ENCODE measurements around the gene INSIG1.

Gene INSIG1

DNA sequence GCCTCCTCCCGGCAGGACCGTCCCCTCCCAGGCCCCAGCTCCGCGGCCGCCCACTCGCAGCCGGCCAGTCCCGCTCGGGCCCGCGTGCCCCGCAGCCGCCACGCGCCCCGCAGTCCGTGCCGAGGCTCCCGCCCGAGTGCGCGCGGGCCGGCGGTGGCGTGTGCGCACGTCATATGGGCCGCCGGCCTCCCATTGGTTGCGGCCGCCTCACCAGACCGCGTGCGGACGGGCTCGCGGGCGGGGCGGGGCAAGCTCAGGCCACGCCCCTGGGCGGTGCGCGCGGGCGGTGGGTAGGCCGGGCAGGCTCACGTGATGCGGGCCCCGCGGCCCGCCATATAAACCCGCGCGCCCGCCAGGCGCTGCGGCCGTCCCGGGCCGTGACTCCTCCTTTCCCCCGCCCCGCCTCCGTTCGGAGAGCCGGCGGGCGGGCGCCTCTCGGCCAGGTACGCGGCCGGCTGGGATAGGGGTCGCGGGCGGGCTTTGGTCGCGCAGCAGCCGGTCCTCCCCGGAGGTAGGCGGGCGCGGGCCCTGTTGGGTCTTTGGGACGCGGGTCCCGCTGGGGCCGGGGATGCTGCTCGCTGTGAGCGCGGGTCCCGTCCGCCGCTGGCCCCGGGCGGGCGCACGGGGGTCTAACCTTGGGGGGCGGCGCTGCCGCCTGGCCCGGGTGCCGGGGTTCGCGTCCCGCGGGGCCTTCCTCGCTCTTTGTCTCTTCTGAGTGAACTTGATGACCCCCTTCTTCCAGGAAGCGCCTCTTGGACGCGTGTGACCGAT lies at the start of gene INSIG1:
INSIG1 (plus strand) TSS at position 362 of the 771 bp plus-strand sequence; CDS start at position 770, 408 bp downstream.
- peak; percentile 79 to 92 (median 84) for DNase-seq

DNA sequence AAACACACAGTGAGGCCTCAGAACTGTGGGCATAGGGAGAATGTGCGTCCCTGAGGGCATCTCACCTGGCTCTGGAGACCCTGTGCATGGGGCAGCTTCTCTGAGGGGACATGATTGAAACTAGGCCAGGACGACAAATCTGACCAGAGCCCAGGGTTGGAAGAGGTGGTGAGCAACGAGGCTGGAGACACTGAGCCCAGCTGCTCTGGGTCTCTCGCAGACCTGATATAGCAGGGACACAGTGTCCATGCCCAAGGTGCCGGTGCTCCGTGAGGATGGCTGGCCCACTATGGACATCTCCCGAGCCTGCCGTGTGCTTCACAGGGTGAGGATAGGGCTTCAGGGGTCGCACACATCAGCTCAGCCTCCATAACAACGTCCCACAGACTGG lies 49.3 kb upstream of the INSIG1 start:
- no peak for DNase-seq

DNA sequence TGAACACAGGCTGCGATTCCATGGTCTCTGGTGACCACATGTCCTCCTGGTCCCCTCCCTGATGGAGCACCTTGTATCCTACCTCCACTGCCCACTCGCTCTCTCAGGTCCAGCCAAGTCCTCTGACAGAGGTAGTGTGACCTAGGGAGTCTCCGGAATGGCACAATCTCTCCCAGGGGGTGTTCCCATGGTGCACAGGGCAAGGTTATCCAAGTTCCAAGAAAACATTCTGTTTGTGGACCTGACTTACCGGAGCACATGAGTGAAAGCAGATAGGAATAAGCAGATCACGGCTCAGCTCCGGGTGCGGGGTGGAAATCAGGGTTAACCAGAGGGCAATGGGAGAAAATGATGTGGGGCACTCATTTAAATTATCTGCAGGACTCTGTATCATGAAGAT lies 45.8 kb upstream of the INSIG1 start:
- no peak for DNase-seq

DNA sequence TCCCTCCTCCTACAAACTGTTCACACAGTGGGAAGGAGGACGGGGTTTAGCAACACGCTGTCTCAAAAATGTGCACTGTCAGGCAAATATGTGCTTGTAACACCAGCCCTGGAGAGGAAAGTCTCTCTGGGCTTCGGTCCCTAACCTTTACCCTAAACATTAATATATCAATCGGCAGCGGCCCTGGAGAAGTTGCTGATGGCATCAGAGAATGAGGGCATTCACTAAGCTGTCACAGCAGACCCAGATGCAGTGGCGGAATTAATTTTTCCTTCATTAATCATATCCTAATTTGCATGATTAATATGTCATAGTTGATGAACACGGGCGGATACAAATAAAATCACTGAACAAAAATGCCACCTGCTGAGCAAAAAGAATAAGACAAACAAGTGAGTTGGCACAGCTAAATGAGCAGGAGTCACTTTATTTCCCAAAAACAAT lies 45.2 kb upstream of the INSIG1 start:
- no peak for DNase-seq

DNA sequence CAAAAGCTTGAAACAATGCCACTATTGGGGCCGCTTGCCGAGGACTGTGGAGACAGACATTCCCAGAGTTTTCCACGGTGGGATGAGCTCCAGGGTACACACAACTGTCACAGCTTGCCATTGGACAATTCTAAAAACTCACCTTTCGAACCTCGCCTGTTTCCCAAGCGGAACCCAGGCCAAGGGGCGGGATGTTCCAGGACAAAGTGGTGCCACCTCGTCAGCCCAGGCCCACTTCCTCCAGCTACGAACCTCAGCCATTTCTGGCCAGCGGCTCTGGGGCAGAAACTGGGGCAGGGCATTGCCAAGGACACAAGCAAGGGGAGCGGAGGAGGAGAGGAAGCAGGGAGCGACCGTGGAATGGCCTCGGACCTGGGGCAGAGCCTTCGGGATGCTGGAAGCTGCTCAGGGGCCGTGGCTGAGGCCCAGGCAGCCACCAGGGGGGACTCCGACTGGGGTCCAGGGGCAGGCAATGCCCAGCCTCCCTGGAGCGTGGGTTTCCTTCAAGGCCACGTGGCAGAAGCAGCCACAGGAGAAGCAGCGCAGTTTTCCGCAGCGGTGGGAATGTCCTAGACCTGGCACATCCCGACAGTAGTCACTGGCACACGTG lies 44.7 kb upstream of the INSIG1 start:
- DNase-seq = no peak

DNA sequence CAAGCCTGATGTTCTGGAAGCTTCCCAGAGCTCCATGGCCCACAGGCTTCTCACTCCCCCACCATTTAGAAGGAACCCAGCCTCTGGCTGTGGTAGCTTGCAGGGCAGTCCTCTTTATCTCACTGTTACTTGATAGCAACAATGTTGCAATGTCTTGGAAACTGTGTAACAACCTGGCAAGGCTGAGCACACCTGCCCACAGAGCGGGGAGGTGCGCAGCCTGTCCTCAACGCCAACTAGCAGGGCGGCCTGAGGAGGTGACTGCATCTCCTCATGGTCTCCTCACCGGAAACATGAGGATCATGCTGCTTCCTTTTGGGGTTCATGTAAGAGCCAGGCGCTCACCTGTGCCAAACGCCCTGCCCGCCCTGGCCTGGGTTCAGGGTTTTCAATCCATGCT lies 43.7 kb upstream of the INSIG1 start:
- no peak for DNase-seq

DNA sequence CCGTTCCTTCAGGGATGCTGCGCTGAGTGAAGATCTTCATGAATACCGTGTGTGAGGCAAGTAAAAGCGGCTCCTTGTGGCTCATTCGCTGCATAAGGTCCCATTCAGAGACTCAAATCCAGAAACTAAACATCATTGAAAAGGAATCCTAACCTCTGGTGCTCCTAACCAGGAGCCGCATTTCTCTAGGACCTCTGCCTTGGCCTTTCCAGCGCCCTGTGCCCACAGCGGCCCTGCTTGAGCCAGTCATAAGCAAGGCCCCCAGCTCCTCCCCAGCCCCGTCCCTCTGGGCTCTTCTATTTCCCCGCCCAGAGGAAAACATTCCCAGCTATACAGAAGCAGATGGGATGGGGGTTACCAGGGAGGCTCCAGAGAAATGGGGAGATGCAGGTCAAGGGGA lies 42.6 kb upstream of the INSIG1 start:
- DNase-seq = no peak

DNA sequence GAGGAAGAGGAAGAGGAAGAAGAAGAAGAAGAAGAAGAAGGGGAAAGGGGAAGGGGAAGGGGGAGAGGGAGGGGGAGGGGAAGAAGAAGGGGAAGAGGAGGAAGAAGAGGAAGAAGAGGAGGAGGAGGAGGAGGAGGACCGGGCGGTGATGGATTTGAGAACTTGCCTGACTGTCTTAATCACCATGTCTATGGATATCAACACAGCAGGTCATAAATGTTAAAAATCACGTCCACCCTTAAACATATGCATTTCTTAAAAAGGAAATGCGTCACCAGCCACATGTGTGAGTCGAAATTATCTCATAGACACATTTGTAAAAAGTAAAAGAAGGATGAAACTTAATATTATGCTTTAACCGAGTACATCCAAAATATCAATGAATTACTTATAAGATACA lies 42.1 kb upstream of the INSIG1 start:
- DNase-seq = no peak

DNA sequence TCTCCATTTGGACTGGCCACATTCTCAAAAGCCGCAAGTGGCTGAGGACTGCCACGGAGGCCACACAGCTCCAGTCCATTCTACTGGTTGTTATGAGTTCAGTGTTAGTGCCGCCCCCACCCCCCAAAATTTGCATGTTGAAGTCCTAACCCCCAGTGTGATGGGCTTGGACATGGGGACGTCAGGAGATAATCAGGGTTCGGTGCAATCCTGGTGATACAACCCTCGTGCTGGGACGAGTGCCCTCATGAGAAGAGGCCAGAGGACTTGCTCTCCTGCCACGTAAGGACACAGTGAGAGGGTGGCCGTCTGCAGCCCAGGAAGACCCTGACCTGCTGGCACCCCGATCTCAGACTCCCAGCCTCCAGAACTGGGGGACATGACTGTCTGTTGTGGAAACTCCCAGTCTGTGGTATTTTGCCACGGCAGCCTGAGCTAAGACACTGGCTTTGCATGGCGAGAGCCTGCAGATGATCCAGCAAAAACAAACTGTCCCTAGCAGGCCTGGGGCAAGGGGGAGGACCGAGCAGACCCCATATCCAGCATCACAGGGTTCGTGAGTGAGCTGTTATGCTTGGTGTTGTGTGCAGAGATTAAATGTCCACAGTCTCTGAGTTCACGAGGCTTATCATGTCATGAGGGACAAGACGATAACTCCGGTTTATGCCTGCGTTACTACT lies 41.5 kb upstream of the INSIG1 start:
- DNase-seq = no peak

DNA sequence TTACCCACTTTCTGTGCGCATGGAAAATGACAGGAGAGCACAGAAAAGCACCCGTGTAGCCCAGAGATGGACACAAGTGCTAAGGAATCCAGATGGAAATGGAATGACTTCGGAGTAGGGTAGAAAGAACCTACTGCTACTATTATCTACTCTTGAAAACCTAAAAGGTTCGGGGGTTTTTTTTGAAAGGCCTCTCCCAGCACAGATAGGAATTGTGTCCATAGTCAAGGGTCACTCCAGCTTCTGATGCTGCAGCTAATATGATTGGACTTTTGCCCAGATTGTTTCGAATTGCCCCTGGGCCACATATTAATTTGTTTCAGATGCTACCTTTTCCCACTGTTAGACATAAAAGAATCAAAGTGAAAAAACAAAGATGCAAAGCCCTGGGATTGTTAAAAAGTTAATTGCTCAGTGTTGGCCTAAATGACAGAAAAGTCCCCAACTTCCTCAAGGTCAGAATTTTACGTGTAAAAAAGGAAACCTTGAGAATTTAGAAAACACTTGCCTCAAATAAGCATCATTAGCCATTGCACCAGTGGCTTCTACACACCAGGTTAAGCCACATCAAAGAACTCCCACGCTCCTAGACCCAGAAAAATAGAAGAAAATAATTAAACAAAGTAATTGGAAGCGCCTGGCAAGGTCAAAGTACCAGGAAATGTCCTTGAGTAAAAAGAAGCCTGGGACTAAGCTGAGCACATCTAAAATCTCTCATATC lies 40.8 kb upstream of the INSIG1 start:
- DNase-seq = no peak

DNA sequence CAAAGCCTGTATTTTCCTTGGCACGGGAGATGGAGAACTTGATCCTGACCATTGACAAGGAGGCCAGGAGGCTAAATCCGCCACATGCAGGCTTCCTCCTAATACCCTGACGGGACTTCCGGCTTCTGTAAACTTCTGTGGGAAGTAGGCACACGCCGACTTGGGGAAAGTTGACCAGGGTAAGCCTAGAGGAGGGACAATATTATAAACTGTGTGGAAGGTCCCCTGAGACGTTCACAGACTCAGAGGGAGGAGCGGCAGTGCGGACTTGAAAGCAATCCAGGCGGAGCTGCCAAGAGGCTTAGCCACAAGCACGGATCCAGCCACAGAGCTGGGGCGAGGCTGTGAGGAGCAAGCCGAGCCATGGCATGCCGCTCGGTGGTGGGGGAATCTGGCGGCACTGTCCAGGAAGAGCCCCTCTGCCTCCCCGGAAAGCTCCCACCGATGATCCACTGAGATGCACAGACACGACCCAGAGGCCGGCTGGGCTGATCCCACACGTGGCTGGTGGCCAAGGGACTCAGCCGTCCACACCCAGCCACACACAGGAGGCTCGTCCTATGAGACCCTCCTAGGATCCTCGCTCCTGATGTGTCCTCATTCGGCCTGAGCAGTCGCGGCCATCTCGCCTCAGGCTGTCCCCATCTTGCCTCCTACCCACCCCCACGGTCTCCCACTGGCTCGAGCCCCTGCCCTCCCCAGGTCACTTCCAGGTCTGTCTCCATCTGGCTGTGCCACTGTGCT lies 40.0 kb upstream of the INSIG1 start:
- DNase-seq = no peak

DNA sequence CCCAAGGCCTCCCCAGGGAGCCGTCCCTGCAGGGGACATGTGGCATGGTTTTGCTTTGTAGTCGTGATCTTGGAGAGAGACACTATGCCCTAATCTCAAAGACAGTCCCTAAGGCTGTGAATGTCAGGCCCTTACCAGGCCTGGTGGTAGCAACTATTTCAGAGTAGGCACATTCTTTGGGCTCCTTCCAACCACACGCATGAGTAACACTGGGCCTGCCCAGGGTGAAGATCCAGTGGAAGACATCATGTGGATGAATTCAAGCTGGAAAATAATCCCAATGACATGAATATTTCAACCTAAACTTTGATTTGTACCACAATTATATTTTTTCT lies 39.5 kb upstream of the INSIG1 start:
- DNase-seq = no peak

DNA sequence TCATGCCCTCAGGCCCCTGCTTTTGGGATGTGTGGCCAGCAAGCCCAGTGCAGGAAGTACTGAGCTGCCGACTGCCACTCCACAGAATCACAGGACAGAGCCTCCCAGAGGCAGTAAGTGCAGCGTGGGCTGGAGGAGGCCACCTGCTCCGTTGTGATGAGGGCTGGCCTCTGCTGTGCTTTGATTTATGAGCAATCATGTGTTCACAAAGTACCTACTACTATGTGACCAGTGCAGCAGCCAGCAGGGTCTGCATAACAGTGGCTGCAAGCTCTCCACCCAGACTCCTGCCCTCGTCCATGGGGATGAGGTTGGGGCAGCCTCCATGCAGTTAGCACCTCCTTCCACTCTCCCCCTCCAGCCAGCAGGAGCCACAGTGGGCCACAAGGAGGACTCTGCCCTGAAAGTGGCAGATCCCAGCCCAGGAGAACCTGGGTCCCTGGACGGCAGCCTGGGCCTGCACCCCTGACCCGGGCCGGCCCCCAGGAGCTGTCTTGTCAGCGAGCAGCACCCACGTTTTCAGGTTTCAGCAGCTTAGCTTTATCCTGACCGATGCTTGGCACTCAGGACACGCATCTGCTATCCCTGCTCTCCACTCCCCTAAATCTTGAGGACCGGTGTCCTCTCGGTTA lies 37.7 kb upstream of the INSIG1 start:
- no peak for DNase-seq

DNA sequence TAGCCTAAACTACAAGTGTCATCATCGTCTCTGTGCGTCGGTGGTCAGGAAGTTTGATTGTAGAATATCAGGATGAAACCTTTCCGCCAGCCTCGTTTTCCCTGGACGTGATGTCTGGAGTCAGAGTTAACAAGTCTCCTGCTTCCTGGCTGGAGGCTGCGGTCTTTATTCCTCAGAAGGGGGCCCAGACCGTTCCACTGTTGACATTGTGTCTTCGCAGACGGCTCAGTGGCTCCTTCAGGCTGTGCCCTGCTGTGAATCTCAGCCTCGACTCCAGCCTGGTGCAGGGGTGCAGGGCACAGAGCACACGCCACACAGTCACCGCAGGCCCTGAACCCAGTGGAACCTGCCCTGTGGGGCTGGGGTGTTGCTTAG lies 37.2 kb upstream of the INSIG1 start:
- DNase-seq = no peak

DNA sequence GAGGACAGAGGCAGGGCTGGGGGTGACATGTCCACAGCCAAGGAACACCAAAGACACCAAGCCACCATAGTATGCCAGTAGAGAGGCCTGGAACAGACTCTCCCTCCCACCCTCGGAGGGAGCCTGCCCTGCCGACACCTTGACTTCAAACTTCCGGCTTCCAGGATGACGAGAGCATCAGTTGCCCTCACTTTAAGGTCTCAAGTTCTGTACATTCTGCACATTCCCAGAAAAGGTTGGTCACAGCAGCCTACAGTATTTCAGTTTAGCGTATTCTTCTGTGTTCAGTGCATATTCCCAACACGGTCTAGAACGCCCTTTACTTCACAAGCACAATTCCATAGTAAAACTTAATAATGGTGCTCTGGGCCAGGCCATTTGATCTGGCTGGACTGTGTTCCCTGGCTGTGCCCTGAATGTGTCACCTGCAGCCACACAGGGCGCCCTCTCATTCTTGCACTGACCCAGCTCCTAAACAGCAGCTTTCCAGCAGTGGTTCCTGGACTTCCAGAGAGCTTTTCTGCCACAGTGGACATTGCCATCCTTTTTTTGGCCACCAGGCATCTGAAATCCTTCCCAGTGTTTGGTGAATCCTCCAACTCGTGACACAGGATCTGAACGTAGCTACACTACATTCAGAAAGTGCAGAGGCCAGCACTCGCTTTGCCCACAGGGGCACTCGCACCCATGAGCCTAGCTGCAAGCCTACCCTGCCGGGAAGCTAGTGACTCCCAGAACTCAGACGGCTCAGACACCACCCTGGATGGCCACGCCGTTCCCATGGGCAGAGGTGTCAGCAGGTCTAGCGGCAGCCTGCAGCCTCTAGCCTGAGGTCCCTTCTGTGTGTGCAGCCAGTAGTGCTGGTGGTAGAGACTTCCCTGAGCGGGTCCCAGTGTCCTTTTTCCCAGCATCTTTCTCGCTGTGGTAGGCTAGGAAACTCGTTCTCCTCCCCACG lies 36.4 kb upstream of the INSIG1 start:
- no peak for DNase-seq

DNA sequence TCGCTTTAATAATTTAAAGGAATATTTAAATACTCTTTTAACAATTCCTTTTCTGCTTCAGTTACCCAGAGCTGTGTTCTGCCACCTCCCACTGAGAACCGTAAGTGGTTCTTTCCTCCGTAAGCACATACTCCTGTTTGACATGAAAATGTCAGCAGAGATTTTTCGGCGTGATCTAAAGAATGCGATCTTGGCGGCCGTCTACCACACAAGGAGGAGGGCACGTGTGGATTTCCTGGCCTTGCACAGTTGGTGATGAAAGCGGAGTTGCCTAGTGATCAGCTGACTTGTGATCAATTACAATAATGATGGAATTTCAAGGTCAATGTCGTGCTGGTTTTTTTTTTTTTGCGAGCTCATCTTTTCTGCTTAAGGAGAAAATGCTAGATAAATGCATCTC lies 35.6 kb upstream of the INSIG1 start:
- no peak for DNase-seq

DNA sequence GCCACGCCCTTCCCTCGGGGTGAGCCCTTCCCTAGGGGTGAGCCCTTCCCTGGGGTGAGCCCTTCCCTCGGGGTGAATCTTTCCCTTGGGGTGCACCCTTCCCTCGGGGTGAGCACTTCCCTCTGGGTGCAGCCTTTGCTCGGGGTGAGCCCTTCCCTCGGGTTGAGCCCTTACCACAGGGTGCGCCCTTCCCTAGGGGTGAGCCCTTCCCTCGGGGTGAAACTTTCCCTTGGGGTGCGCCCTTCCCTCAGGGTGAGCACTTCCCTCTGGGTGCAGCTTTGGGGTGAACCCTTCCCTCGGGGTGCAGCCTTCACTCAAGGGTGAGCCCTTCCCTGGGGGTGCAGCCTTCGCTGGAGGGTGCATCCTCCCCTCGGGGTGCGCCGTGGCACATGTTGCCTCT lies 34.6 kb upstream of the INSIG1 start:
- no peak for DNase-seq

DNA sequence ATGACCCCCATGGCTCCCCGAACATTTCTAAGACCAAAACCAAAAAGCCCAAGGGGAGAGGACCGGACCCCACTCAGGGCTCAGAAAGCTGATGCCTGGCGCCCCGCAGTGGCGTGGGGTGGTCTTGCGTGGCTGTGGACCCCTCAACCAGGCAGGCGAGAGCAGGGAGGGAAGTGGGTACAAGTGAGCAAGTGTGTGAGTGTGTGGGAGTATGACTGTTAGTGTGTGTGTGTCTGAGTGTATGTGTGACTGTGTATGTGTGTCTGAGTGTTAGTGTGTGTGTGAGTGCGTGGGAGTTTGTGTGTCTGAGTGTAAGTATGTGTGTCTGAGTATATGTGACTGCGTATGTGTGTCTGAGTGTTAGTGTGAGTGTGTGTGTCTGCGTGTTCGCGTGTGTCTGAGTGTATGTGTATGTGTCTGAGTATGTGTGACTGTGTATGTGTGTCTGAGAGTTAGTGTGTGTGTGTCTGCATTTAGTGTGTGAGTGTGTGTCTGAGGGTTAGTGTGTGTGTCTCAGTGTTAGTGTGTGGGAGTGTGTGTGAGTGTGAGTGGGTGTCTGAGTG lies 34.0 kb upstream of the INSIG1 start:
- no peak for DNase-seq

DNA sequence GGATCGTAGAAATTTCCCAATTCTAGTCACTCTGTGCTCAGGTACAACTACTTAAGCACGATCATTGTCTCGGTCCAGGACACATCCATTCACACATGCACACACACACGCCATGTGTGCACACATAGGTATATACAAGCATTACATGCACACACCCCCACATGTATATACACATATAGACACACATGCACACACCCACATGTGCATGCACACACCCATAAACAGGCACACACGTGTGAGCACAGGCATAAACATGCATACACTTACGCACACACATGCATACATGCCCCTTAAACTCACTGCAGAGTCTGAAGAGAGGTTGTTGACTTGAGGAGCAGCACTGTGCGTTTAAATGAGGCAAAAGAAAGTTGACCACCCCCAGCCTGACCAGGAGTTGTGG lies 32.5 kb upstream of the INSIG1 start:
- no peak for DNase-seq

DNA sequence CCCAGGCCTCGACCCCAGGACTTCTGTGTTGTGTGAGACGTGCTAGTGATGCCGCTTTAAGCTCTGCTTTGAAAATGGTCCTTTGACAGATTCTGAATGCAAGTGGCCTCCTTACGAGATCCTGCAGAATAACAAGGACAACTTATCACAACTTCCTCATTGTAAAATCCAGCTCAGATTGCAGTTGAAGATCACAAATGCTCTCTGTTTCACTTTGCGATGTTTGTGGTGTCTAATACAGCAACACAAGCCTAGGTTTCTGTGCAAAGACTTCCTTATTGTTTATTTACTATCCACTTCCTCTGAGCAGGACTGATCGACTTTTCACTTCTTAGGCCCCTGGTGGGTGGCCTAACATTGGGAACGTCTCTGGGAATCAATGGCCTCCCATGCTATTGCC lies 31.7 kb upstream of the INSIG1 start:
- DNase-seq = no peak

DNA sequence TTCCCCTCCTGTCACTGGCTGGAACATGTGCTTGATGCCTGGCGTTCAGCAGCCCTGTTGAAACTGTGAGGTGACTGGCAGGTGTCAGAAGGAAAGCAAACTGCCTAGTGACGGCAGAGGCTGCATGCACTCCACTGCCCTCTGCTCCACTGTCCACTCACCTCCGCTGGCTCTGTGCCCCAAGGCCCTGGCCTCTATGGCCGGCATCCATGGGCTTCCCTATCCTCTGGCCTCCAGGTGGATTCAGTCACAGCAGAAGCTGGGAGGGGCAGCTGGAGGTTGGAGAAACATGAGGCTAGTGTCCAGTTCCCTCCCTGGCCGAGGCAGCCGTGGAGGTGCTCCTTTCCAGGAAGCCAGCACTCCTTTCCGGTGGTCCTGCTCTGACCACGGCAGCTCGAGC lies 31.2 kb upstream of the INSIG1 start:
- no peak for DNase-seq
